A549 treated with RU486 at 1 μM for 4 hours (cell line): ENCODE data around the gene YIF1B. TPM values are rescaled to one million over a fixed set of nuclear protein-coding genes. Genes with fewer than 3 reads are reported as not detected.

Experiments used
- total RNA-seq: library from RNA; stranded (reverse); fragments of 200-300 nt; extraction: Qiagen RNA extraction; gene quantifications from 5 replicates; pipeline ENCODE4 v1.2.3, GENCODE V29; 2022; ENCODE audit warnings: low read depth

Gene YIF1B, protein sequence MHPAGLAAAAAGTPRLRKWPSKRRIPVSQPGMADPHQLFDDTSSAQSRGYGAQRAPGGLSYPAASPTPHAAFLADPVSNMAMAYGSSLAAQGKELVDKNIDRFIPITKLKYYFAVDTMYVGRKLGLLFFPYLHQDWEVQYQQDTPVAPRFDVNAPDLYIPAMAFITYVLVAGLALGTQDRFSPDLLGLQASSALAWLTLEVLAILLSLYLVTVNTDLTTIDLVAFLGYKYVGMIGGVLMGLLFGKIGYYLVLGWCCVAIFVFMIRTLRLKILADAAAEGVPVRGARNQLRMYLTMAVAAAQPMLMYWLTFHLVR
- total RNA-seq = 89.6 to 134 TPM (median 124 TPM) in 5 replicates

DNA sequence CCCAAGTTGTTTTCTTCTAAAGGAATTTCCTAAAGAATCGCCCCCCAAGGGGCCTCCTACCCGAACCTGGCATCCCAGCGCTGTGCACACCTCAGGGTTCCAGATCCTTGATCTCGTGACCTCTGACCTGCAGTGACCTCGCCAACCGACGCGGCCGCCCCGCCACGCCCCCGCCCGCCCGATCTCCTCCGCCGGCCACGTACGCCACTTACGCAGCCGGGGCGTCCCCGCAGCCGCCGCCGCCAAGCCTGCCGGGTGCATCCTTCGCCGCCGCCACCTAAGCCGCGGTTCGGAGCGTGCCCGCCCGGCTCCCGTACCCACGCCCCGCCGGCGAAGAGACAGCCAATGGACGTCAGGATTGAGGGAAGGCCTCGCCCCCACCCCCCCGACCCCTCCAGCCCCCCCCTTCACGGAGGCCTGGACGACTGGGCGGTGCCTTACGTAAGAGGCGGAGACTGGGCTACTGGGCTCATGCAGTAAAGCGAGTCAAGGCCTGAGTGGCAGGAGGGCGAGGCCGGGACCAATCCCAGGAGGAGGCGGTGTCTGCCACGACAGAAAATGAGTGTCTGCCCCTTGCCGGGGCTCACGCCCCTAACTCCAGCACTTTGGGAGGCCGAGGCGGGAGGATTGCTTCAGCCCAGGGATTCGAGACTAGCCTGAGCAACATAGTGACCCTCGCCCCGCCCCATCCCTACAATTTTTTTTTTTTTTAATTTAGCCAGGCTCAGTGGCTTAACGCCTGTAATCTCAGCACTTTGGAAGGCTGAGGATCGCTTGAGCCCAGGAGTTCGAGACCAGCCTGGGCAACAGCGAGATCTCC is at the start of gene YIF1B:
YIF1B (minus strand) TSS at position 291 of the 820 bp plus-strand sequence; CDS start at position 261, 30 bp downstream.

DNA sequence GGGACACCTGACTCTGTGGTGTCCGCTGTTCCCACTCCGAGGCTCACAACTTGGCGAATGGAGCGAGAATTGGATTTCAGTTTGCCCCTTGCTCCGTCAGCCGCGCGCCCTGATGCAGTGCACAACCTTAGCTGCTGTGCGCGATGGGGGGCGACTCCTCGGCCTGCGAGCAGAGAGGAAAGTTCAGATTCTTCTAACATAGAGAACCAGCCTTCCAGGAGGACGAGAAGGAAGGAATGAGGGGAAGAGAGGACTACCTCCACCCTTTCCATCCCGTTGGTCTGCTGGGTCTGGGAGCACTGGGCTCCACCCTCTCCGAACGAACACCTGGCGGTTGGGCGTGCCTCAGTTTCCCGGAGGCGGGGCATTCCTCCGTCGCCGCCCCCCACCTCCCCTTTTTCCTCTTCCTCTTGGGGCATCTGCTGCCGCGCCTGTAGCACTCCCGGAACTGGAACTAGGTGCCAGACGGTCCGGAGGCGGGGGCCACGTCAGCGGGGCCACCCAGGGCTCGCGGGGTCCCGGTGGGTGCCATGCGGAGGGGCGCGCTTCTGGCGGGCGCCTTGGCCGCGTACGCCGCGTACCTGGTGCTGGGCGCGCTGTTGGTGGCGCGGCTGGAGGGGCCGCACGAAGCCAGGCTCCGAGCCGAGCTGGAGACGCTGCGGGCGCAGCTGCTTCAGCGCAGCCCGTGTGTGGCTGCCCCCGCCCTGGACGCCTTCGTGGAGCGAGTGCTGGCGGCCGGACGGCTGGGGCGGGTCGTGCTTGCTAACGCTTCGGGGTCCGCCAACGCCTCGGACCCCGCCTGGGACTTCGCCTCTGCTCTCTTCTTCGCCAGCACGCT is 3.9 kb upstream of the YIF1B start, which contains the start of gene KCNK6:
KCNK6 (plus strand) TSS at position 425 of the 838 bp plus-strand sequence; CDS start at position 531, 106 bp downstream.

DNA sequence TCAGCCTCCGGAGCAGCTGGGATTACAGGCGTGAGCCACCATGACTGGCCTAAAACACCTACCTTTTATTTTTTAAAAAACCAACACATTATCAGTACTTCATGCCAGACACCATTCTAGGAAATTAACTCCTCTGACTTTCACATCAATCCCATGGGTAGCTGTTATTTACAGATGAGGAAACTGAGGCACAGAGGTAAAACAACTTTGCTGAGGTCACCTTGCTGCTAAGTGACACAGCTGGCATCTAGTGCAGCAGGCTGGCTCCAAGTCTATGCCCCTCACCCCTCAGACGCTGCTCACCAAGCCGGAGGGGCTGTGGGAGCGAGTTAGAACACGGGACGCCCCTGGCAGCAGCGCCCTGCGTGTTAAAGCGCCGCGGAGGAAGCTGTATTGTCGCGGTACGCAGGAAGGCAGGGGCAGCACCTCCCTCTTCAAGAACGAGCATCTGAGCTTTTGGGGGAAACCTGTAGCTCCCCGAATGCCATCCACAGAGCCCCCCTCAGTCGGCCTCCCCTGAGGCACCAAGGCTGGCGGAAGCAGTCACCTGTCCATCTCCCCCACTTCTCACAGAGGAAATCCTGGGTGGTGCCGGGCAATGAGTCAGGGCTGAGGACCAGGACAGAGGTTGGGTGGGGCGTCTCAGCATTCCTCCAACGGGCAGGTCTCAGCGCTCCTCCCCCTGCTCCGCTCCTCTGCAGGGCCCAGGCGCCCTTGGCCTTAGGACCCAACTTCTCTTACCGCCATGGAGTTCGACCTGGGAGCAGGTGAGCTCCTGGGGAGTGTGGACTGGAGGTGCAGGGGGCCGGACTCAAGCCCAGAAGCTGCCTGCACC is 12.0 kb downstream of the YIF1B start, which contains the start of gene C19orf33:
C19orf33 (plus strand) TSS at position 735 of the 835 bp plus-strand sequence; CDS start at position 746, 11 bp downstream.

DNA sequence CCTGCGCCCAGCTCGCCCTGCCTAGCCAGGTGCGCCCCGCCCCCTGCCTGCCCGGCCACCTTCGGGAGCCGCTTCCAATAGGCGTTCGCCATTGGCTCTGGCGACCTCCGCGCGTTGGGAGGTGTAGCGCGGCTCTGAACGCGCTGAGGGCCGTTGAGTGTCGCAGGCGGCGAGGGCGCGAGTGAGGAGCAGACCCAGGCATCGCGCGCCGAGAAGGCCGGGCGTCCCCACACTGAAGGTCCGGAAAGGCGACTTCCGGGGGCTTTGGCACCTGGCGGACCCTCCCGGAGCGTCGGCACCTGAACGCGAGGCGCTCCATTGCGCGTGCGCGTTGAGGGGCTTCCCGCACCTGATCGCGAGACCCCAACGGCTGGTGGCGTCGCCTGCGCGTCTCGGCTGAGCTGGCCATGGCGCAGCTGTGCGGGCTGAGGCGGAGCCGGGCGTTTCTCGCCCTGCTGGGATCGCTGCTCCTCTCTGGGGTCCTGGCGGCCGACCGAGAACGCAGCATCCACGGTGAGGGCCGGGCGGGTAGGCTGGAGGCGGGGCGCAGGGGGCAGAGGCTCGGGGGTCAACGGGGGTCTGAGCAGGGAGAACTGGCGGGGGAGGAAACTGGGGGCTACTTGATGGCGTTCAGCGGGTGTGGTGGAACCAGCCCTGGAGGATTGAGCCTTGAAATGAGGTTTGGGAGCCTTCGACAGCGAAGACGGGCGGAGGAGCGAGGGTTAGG is 51.1 kb downstream of the YIF1B start, which contains the start of gene SPINT2:
SPINT2 (plus strand) TSS at position 88 of the 727 bp plus-strand sequence; CDS start at position 408, 320 bp downstream.

Other genes starting within 250 kb of the YIF1B start
- 3.0 to 4.4 TPM (median 3.6 TPM) in 5 replicates for gene DPF1, start 91.7 kb downstream of the YIF1B start, total RNA-seq
- 107 to 158 TPM (median 132 TPM) in 5 replicates for gene PPP1R14A, start 59.6 kb downstream of the YIF1B start, total RNA-seq
- gene SPINT2, start 51.4 kb downstream of the YIF1B start, total RNA-seq = 262 to 412 TPM (median 361 TPM) in 5 replicates
- gene C19orf33, start 11.7 kb downstream of the YIF1B start, total RNA-seq = 617 to 825 TPM (median 744 TPM) in 5 replicates
- gene KCNK6, start 3.9 kb upstream of the YIF1B start, total RNA-seq = 4.3 to 6.0 TPM (median 5.1 TPM) in 5 replicates
- 0.99 to 1.7 TPM (median 1.4 TPM) in 5 replicates for gene CATSPERG, start 19.9 kb upstream of the YIF1B start, total RNA-seq
- 470 to 589 TPM (median 496 TPM) in 5 replicates for gene PSMD8, start 58.6 kb upstream of the YIF1B start, total RNA-seq
- gene GGN, start 72.1 kb upstream of the YIF1B start, total RNA-seq = 0.11 to 0.75 TPM (median 0.47 TPM) in 5 replicates
- 1.9 to 4.0 TPM (median 3.4 TPM) in 5 replicates for gene SPRED3, start 72.8 kb upstream of the YIF1B start, total RNA-seq
- 16.8 to 31.3 TPM (median 25.6 TPM) in 5 replicates for gene FAM98C, start 87.1 kb upstream of the YIF1B start, total RNA-seq
- gene RASGRP4, start 110.3 kb upstream of the YIF1B start, total RNA-seq = 0.09 TPM in 1 of 5 replicates, not detected in the others
- 4.0 to 6.1 TPM (median 5.0 TPM) in 5 replicates for gene RYR1, start 117.7 kb upstream of the YIF1B start, total RNA-seq